Type B pancreatic cell (in vitro differentiated cells): Measurements from ENCODE around the gene CHRNA5. TPM values are rescaled to one million over a fixed set of nuclear protein-coding genes. Genes with fewer than 3 reads are reported as not detected.

Experiments used
- DNase-seq: peaks from one replicate; pipeline ENCODE4 v3.0.0; 2021; ENCODE audit warnings: mixed read lengths; ENCODE audit not compliant: unreplicated experiment; ENCODE audit errors: extremely low spot score
- H3K27ac Mint-ChIP-seq: 2 replicates; pipeline ENCODE4 v1.8.0; 2021; ENCODE audit warnings: mild to moderate bottlenecking, mixed read lengths
- H3K27me3 Mint-ChIP-seq: 2 replicates; pipeline ENCODE4 v1.8.0; 2021; ENCODE audit warnings: mixed read lengths
- H3K36me3 Mint-ChIP-seq: 2 replicates; pipeline ENCODE4 v1.8.0; 2021; ENCODE audit warnings: mixed read lengths
- H3K4me1 Mint-ChIP-seq: one replicate; pipeline ENCODE4 v1.8.0; 2021; ENCODE audit warnings: mixed read lengths; ENCODE audit not compliant: unreplicated experiment
- H3K4me3 Mint-ChIP-seq: 2 replicates; pipeline ENCODE4 v1.8.0; 2021; ENCODE audit warnings: mild to moderate bottlenecking, mixed read lengths
- H3K9me3 Mint-ChIP-seq: 2 replicates; pipeline ENCODE4 v1.8.0; 2021; ENCODE audit warnings: mixed read lengths
- total RNA-seq: library from RNA; stranded (reverse); gene quantifications from 2 replicates; pipeline ENCODE4 v1.2.1, GENCODE V29; 2021; ENCODE audit warnings: low replicate concordance
- TF ChIP-seq, protein P1 (sequence below): fragments of 200-600 bp; sonication (generic); conservative IDR thresholded peaks from 2 replicates; pipeline ENCODE4 v1.5.0; 2021; ENCODE audit warnings: antibody characterized with exemption, mild to moderate bottlenecking

Gene CHRNA5
- total RNA-seq, 1 donor from 2014 or later: 11.5 TPM

DNA sequence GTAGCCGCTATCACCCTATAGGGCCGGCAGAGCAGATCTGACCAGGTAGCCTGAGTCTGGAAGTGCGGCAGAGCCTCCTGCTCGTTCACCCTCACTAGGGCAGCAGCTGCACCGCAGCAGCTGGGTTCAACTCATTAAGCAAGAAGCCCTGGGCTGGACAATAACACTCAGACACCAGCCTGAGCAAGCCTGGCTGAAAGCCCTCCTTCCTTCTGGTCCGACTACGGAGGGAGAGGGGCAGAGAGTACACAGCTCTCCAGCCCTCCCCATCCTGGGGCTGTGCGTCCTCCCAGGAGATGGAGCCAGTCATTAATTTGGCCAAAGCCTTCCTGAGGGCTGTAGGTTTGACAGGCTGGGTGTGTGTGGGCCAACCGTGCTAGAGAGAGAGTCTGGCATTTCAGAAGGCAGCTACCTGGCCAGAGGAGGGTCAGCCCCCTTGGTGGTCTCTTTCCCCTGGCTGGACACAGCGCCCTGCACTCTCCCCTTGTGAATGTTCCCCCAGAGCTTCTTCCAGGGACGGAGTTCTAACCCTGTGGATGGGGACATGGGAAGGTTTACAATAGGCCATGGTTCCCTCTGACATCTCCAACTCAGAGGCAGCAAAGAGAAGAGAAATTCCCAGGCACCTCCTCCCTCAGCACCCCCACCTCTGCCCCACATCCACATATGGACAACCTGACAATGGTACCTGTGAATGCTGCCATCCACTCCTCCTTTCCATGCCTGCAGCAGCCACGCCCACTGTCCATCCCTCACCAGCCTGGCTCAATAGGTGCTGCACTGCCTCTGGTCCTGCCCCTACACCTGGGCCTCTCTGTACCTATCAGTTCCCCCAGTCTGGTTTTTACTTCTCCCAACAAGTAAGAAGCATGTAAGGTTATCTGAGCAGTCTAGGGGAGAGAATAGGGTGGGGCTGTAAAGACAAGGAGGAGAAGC, 69.2 kb downstream of the CHRNA5 start:
- Mint-ChIP-seq H3K27ac (no peak overlapping the region), H3K27me3 (peaks cover 27% of the 10 kb centered on the region), H3K36me3 (no peaks in the 10 kb centered on the region), H3K9me3 (peaks cover 7% of the 10 kb centered on the region), H3K4me1 (peaks cover 7% of the 10 kb centered on the region), H3K4me3 (no peak overlapping the region)
- TF ChIP-seq, protein P1, sequence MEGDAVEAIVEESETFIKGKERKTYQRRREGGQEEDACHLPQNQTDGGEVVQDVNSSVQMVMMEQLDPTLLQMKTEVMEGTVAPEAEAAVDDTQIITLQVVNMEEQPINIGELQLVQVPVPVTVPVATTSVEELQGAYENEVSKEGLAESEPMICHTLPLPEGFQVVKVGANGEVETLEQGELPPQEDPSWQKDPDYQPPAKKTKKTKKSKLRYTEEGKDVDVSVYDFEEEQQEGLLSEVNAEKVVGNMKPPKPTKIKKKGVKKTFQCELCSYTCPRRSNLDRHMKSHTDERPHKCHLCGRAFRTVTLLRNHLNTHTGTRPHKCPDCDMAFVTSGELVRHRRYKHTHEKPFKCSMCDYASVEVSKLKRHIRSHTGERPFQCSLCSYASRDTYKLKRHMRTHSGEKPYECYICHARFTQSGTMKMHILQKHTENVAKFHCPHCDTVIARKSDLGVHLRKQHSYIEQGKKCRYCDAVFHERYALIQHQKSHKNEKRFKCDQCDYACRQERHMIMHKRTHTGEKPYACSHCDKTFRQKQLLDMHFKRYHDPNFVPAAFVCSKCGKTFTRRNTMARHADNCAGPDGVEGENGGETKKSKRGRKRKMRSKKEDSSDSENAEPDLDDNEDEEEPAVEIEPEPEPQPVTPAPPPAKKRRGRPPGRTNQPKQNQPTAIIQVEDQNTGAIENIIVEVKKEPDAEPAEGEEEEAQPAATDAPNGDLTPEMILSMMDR: no peak
- no peak for DNase-seq

DNA sequence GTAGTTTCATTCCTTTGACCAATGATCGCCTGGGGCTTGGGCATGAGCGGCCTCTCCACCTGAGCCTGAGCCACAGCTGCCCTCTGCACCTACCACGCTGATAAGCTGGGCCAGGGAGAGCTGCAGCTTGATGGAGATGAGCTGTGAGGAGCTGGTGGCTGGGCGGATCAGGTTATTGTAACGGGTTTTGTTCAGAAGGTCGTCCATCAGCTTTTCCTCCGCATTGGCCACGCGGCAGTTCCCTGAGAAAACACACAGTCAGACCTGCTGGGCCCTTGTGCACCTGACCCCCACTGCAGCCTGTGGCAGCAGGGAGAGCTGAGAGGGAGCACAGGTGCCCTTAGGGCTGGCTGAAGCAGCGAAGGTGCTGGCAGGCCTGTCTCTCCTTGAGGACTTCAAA, 70.0 kb downstream of the CHRNA5 start:
- no peak for DNase-seq
- TF ChIP-seq, protein P1: no peak
- no peak overlapping the region for H3K27ac Mint-ChIP-seq
- H3K4me1 Mint-ChIP-seq: peaks cover 7% of the 10 kb centered on the region
- peaks cover 7% of the 10 kb centered on the region for H3K9me3 Mint-ChIP-seq
- H3K36me3 Mint-ChIP-seq: no peaks in the 10 kb centered on the region
- H3K27me3 Mint-ChIP-seq: peaks cover 23% of the 10 kb centered on the region
- H3K4me3 Mint-ChIP-seq: no peak overlapping the region

DNA sequence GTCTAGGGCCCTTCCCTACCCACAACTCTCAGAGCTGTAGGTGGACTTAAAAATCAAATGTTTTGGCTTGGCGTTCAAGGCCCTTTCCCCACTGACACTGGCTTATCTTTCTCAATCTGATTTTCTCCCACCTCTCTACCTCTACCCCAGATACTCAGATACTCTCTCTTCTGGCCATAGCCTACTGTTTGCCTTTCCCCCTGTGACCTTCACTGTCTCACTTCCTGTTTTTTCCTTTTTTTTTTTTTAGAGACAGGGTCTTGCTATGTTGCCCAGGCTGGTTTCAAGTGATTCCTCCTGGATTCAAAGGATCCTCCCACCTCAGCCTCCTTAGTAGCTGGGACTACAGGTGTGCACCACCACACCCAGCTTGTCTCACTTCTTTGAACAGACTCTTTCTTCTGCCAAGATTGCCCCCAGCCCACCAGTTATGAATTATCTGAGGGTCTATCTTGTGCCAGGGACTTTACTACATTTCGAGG, 71.1 kb downstream of the CHRNA5 start:
- Mint-ChIP-seq H3K27me3 (peaks cover 26% of the 10 kb centered on the region), H3K9me3 (peaks cover 7% of the 10 kb centered on the region), H3K4me3 (no peak overlapping the region), H3K36me3 (no peaks in the 10 kb centered on the region), H3K4me1 (peaks cover 7% of the 10 kb centered on the region), H3K27ac (no peak overlapping the region)
- TF ChIP-seq, protein P1: no peak
- no peak for DNase-seq

DNA sequence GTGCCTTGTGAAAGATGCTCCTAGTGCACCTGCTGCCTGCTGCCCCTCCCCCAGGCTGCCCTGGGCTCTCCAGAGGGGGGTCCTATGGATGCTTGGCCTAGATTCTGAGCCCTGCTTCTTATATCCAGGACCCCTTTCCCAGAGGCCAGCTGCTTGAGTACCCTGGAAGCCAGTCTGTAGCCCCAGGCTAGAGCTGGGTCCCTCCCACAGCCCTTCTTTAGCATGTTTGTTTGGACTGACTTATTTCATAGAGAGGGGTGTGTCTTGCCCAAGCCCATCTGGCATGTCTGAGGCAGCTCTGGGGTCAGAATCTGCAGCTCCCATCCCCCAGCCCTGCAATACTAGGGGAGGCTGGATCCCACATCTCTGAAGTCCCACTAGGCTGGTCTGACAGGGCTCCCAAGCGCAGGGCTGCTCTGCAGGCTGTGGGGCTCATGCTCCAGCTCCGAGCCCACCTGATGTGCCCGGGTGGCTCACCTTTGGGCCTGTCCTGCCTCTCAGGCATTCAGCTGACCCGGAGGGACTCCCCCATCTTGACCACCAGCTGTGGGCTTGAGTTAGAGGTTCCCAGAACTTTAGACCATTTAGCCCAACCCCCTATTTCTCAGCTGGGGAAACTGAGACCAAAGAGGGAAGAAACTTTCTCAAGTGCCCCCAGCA, 72.6 kb downstream of the CHRNA5 start:
- H3K9me3 Mint-ChIP-seq: peaks cover 3% of the 10 kb centered on the region
- peaks cover 7% of the 10 kb centered on the region for H3K4me1 Mint-ChIP-seq
- TF ChIP-seq, protein P1: no peak
- peaks cover 22% of the 10 kb centered on the region for H3K27me3 Mint-ChIP-seq
- H3K27ac Mint-ChIP-seq: no peak overlapping the region
- H3K4me3 Mint-ChIP-seq: no peak overlapping the region
- no peaks in the 10 kb centered on the region for H3K36me3 Mint-ChIP-seq
- DNase-seq: no peak

DNA sequence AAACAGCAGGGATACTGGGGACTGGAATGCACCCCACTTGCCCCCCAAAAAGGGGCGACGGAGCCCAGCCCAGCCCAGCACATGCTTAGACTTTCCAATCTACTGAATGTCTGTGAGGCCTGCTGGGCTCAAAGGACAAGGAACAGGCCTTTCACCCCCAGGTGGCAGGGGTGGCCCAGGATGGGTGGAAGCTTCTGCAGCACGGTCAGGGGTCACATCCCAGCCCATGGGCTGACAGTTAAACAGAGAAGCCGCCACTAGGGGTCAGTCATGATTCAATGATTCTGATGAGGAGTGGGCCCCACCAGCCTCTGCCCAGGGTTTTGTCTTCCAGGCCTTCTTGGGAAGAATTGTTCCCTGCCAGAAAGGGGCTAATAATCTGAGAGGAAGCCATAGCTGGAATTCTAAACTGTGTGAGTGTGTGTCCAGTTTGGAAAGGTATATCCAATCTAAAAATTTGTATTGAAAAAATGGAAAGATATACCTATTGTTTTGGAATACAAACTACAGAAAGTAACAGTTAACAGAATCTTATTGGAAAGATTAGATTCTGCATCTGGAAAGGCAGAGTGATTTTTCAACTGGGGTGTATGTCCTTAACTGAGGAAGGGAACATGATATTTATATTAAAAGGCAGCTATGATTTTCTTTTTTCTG, 73.5 kb downstream of the CHRNA5 start:
- DNase-seq: peak; percentile 79
- TF ChIP-seq, protein P1: peak; percentile 86
- Mint-ChIP-seq H3K27ac (no peak overlapping the region), H3K4me1 (peaks cover 7% of the 10 kb centered on the region), H3K27me3 (peaks cover 19% of the 10 kb centered on the region), H3K36me3 (no peaks in the 10 kb centered on the region), H3K4me3 (peak overlapping the region; percentile 68), H3K9me3 (no peaks in the 10 kb centered on the region)
